ENCODE measurements around the gene CD151. TPM values are rescaled to one million over a fixed set of nuclear protein-coding genes. Genes with fewer than 3 reads are reported as not detected.

Gene CD151
- total RNA-seq, 1 experiment from 2014 or later: 296 TPM

- no peaks in the 10 kb centered on the region for H3K27me3 ChIP-seq (ENCODE audit: insufficient read depth, low read length)
- H2AFZ ChIP-seq (ENCODE audit: low read depth, low read length, poor library complexity, severe bottlenecking): no peak overlapping the region
- H3K9me3 ChIP-seq (ENCODE audit: control insufficient read depth in 1 of 2, insufficient read depth in 1 of 2, low read depth in 1 of 2, low read length in 2 of 2): no peaks in the 10 kb centered on the region
- ATAC-seq: no peak
- H3K4me1 ChIP-seq (ENCODE audit: control insufficient read depth in 1 of 2, insufficient read depth in 2 of 2, low read length in 2 of 2): peaks cover 2 to 24% of the 10 kb centered on the region in 2 experiments; a peak in 3 of 4 replicates
- no peak overlapping the region for H3K27ac ChIP-seq (ENCODE audit: low read depth, low read length)
- no peaks in the 10 kb centered on the region for H3K9me2 ChIP-seq (ENCODE audit: insufficient read depth)
- no peak for DNase-seq (ENCODE audit: low read depth, low spot score)
- no peak for TF ChIP-seq EZH2phosphoT487 (IDR thresholded peaks at IDR 0.05; ENCODE audit: borderline replicate concordance)
- TF ChIP-seq, protein P1, sequence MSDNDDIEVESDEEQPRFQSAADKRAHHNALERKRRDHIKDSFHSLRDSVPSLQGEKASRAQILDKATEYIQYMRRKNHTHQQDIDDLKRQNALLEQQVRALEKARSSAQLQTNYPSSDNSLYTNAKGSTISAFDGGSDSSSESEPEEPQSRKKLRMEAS (IDR thresholded peaks at IDR 0.05): no peak
- no peak for TF ChIP-seq RAD21 (IDR thresholded peaks at IDR 0.05; ENCODE audit: low read depth)
- CTCF ChIA-PET: no interaction called here
- no peaks in the 10 kb centered on the region for H4K20me1 ChIP-seq (ENCODE audit: insufficient read depth)
- H3K9ac ChIP-seq (ENCODE audit: low read length): no peak overlapping the region
- H3K4me3 ChIP-seq (replicated peaks in 1 of 2; ENCODE audit: low read depth in 1 of 2, low read length in 2 of 2): no peak overlapping the region
- intact Hi-C loops (cut with micrococcal nuclease): loop anchor here (10.0 kb wide), 1 partner anchor 178 kb away; no protein-coding TSS in a partner anchor
- H3K36me3 ChIP-seq (ENCODE audit: control insufficient read depth in 1 of 2, insufficient read depth in 2 of 2, low read length in 2 of 2): peaks cover 0 to 3% of the 10 kb centered on the region in 2 experiments; a peak in 2 of 4 replicates
- no peak overlapping the region for H3K4me2 ChIP-seq (ENCODE audit: low read length)
- BruUV-seq (replicated peaks): no TSS peak
- POLR2A ChIA-PET: no interaction called here
- RAD21 ChIA-PET (ENCODE audit: low non-redundant PET in 1 of 2, low total read pairs in 2 of 2, uncharacterized antibody in 2 of 2, unreplicated experiment in 2 of 2): no interaction called here
- H3K79me2 ChIP-seq (ENCODE audit: insufficient read depth, low read length): no peaks in the 10 kb centered on the region
Observed at GRCh38 chr11:876545-876944, 43.8 kb downstream of the CD151 start.

GRCh38 chr11:877565-877964 is 44.8 kb downstream of the CD151 start:
- ChIA-PET CTCF (no interaction called here), RAD21 (ENCODE audit: low non-redundant PET in 1 of 2, low total read pairs in 2 of 2, uncharacterized antibody in 2 of 2, unreplicated experiment in 2 of 2) (no interaction called here), POLR2A (no interaction called here)
- Histone ChIP-seq H3K9me2 (ENCODE audit: insufficient read depth) (no peaks in the 10 kb centered on the region), H3K9me3 (ENCODE audit: control insufficient read depth in 1 of 2, insufficient read depth in 1 of 2, low read depth in 1 of 2, low read length in 2 of 2) (no peaks in the 10 kb centered on the region), H2AFZ (ENCODE audit: low read depth, low read length, poor library complexity, severe bottlenecking) (no peak overlapping the region), H3K79me2 (ENCODE audit: insufficient read depth, low read length) (no peaks in the 10 kb centered on the region), H4K20me1 (ENCODE audit: insufficient read depth) (no peaks in the 10 kb centered on the region), H3K27ac (ENCODE audit: low read depth, low read length) (no peak overlapping the region; the same call in 1 of the 2 replicates), H3K4me2 (ENCODE audit: low read length) (0 out of 2 replicates have a peak overlapping the region, but pooled peaks have one; percentile 9), H3K4me1 (ENCODE audit: control insufficient read depth in 1 of 2, insufficient read depth in 2 of 2, low read length in 2 of 2) (peaks cover 2 to 14% of the 10 kb centered on the region in 2 experiments; a peak in 2 of 4 replicates), H3K36me3 (ENCODE audit: control insufficient read depth in 1 of 2, insufficient read depth in 2 of 2, low read length in 2 of 2) (peaks cover 0 to 3% of the 10 kb centered on the region in 2 experiments; a peak in 2 of 4 replicates), H3K9ac (ENCODE audit: low read length) (no peak overlapping the region), H3K4me3 (replicated peaks in 1 of 2; ENCODE audit: low read depth in 1 of 2, low read length in 2 of 2) (no peak overlapping the region), H3K27me3 (ENCODE audit: insufficient read depth, low read length) (no peaks in the 10 kb centered on the region)
- DNase-seq (ENCODE audit: low read depth, low spot score) (peak; percentile 75), ATAC-seq (peak; percentile 92)
- BruUV-seq (replicated peaks): no TSS peak
- intact Hi-C loops (cut with micrococcal nuclease): loop anchor here (10.0 kb wide), 1 partner anchor 177 kb away; no protein-coding TSS in a partner anchor
- TF ChIP-seq EZH2 (IDR thresholded peaks at IDR 0.05) (no peak), RAD21 (IDR thresholded peaks at IDR 0.05; ENCODE audit: low read depth) (no peak), ELF1 (IDR thresholded peaks at IDR 0.05; ENCODE audit: borderline replicate concordance, low read depth) (no peak), YY1 (IDR thresholded peaks at IDR 0.05; ENCODE audit: extremely low read depth, insufficient replicate concordance, low read depth, low read length) (no peak), ATF3 (IDR thresholded peaks at IDR 0.05) (no peak), JUND (IDR thresholded peaks at IDR 0.05) (no peak), SP1 (IDR thresholded peaks at IDR 0.05; ENCODE audit: low read depth) (no peak), REST (IDR thresholded peaks at IDR 0.05; ENCODE audit: low read depth) (no peak)
- TF ChIP-seq, protein P2, sequence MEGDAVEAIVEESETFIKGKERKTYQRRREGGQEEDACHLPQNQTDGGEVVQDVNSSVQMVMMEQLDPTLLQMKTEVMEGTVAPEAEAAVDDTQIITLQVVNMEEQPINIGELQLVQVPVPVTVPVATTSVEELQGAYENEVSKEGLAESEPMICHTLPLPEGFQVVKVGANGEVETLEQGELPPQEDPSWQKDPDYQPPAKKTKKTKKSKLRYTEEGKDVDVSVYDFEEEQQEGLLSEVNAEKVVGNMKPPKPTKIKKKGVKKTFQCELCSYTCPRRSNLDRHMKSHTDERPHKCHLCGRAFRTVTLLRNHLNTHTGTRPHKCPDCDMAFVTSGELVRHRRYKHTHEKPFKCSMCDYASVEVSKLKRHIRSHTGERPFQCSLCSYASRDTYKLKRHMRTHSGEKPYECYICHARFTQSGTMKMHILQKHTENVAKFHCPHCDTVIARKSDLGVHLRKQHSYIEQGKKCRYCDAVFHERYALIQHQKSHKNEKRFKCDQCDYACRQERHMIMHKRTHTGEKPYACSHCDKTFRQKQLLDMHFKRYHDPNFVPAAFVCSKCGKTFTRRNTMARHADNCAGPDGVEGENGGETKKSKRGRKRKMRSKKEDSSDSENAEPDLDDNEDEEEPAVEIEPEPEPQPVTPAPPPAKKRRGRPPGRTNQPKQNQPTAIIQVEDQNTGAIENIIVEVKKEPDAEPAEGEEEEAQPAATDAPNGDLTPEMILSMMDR (IDR thresholded peaks at IDR 0.05 in 2 of 3, conservative IDR thresholded peaks at IDR 0.05 in 1 of 3; ENCODE audit: borderline replicate concordance in 1 of 3, insufficient read depth in 1 of 3, low read depth in 2 of 3, low read length in 2 of 3): no peak
